GM21576 (cell line): Measurements from ENCODE around the gene RNF222.

Experiments used
- ATAC-seq: cut with Tn5 transposase; IDR thresholded peaks from one replicate; pipeline ENCODE4 v1.9.1; 2021; ENCODE audit warnings: mild to moderate bottlenecking, moderate library complexity; ENCODE audit not compliant: unreplicated experiment

Gene RNF222

GRCh38 chr17:8397636-8398035, at the start of gene RNF222:
Gene RNF222 (minus strand): TSS chr17:8397827. CDS start chr17:8393461, 4,366 bp downstream.
- no peak for ATAC-seq

- no peak for ATAC-seq
These were observed 47.9 kb upstream of the RNF222 start for GRCh38 chr17:8445536-8445935.

- ATAC-seq = no peak
These were observed 46.9 kb upstream of the RNF222 start for GRCh38 chr17:8444494-8444893.

- ATAC-seq = no peak
These were observed 46.1 kb upstream of the RNF222 start for GRCh38 chr17:8443756-8444155.

GRCh38 chr17:8442310-8442709, 44.7 kb upstream of the RNF222 start:
- ATAC-seq = no peak

- no peak for ATAC-seq
These were observed 44.1 kb upstream of the RNF222 start for GRCh38 chr17:8441690-8442089.

GRCh38 chr17:8439681-8440080, 42.1 kb upstream of the RNF222 start:
- no peak for ATAC-seq

GRCh38 chr17:8438441-8438840, 40.8 kb upstream of the RNF222 start:
- no peak for ATAC-seq

- no peak for ATAC-seq
These were observed 39.2 kb upstream of the RNF222 start for GRCh38 chr17:8436844-8437171.

- ATAC-seq = peak; percentile 40
These were observed 38.7 kb upstream of the RNF222 start for GRCh38 chr17:8436169-8436843.

GRCh38 chr17:8435245-8436168, 37.9 kb upstream of the RNF222 start, which contains the start of gene NDEL1:
Gene NDEL1 (plus strand): TSS chr17:8435884. CDS start chr17:8444272, 8,388 bp downstream.
- ATAC-seq = peak; percentile 92

- no peak for ATAC-seq
These were observed 33.3 kb upstream of the RNF222 start for GRCh38 chr17:8430966-8431365.

GRCh38 chr17:8426802-8427201, 29.2 kb upstream of the RNF222 start:
- no peak for ATAC-seq

- ATAC-seq = no peak
These were observed 28.6 kb upstream of the RNF222 start for GRCh38 chr17:8426094-8426720.

GRCh38 chr17:8421571-8421970, 23.9 kb upstream of the RNF222 start:
- ATAC-seq = no peak

GRCh38 chr17:8420041-8420934, 22.7 kb upstream of the RNF222 start:
- no peak for ATAC-seq

- ATAC-seq = no peak
These were observed 21.7 kb upstream of the RNF222 start for GRCh38 chr17:8419305-8419704.

GRCh38 chr17:8418471-8418870, 20.8 kb upstream of the RNF222 start:
- ATAC-seq = no peak

- ATAC-seq = no peak
These were observed 20.2 kb upstream of the RNF222 start for GRCh38 chr17:8417806-8418205.

GRCh38 chr17:8413938-8414337, 16.3 kb upstream of the RNF222 start:
- ATAC-seq = no peak

- ATAC-seq = no peak
These were observed 15.7 kb upstream of the RNF222 start for GRCh38 chr17:8413328-8413727.
